GM18870 (cell line): Measurements from ENCODE around the gene ELAVL1.

Experiments
- ATAC-seq: cut with Tn5 transposase; IDR thresholded peaks from one replicate; pipeline ENCODE4 v1.9.1; 2021; ENCODE audit warnings: moderate library complexity; ENCODE audit not compliant: unreplicated experiment

Gene ELAVL1

GRCh38 chr19:8021374-8021773, 15.9 kb upstream of the ELAVL1 start:
- no peak for ATAC-seq

GRCh38 chr19:8020681-8021080, 15.2 kb upstream of the ELAVL1 start:
- ATAC-seq = no peak

DNA sequence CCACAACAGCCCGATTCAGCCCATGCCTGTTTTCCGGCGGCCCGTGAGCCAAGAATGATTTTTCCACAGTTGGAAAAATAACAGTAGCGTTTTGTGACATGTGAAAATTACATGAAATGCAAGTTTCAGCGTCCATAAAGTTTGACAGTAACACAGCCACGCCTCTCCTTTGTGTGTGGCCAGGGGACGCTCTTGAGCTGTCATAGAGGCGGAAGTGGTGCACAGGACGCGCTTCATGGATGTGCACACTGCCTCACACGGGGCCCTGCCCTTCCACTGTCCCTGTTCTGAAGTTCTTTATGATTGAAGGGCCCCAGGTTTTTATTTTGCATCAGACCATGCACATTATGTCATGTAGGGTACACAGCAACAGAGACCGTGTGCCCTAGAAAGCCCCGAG, 12.4 kb upstream of the ELAVL1 start:
- no peak for ATAC-seq

GRCh38 chr19:8004723-8005513, 523 bp downstream of the ELAVL1 start:
- ATAC-seq = no peak

- no peak for ATAC-seq
Observed at GRCh38 chr19:8004001-8004400, 1.4 kb downstream of the ELAVL1 start.

DNA sequence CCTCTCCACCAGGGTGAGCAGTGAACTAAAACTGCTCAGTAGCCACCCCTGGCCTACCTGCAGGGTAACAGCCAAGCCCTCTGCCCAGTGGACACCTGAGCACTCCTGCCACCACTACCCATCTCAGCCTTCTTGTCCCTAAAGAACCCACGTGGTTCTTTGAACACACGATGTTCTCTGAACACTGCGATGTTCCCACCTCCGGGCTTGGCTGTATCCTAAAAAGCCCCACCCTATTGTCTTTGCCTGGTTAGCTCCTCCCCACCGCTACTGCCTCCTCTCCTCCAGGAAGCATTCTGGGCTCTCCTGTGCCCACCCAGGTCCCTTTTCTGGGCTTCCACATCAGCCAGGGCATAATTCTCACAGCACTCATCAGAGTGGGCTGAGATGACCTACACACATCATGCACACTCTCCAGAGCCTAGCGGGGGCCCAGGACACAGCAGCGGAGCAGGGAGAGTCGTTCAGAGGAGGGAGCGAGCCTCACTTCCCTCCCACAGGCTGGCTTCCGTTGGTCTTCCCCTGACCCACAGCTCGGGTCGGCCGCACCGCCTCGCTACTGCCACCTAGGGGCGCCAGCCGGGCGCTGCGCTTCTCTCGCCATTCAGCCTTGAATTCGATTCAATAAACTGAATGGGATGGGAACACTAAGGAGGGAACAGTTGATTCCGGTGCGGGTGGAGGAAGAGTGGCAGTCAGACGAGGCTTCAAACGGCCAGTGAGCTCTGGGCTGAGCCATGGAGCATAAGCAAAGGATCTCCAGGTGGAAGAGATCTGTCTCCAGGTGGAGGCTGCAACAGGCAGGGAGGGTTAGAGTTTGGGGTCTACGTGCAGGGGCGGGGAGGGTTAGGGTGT, 3.2 kb downstream of the ELAVL1 start:
- ATAC-seq = no peak

- ATAC-seq = no peak
Observed at GRCh38 chr19:8001651-8001994, 3.8 kb downstream of the ELAVL1 start.

DNA sequence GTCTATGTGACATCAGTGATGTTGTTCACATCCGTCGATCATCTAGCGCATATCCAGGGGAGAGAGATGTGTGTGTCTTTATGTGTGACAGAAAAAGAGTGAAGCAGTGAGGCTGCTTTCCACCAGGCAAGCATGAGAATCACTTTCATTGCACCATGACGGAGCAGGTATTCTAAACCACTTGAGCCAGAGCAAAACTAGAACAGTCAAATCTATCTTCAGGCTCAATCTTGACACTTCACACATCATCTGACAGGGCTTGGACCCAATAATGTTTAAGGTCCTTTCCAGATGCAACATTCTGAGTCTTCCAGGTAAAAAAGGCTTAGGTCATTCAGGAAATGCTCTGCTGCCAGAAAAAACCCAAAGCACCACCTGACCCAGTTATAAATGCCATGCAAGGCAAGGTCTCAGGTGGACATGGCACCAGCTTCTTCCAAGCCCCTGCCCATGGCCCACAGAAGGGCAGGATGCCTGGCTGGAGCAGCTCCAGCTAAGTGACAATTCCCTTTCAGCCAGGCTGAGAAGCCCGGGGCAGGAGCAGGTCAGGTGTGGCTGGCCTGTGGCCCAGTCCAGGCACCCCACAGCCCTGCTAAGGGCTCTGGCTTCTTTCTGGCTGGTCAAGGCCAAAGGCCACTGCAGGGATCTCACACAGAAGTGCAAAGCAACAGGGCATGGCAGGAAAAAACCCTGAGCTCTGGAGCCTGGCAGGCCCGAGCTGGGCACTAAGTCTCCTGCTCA, 5.0 kb downstream of the ELAVL1 start:
- ATAC-seq = no peak

- ATAC-seq = no peak
Observed at GRCh38 chr19:7999376-7999775, 6.1 kb downstream of the ELAVL1 start.

GRCh38 chr19:7997809-7998480, 7.5 kb downstream of the ELAVL1 start:
- no peak for ATAC-seq

- ATAC-seq = no peak
Observed at GRCh38 chr19:7996883-7997282, 8.6 kb downstream of the ELAVL1 start.

GRCh38 chr19:7995810-7996158, 9.7 kb downstream of the ELAVL1 start:
- no peak for ATAC-seq

DNA sequence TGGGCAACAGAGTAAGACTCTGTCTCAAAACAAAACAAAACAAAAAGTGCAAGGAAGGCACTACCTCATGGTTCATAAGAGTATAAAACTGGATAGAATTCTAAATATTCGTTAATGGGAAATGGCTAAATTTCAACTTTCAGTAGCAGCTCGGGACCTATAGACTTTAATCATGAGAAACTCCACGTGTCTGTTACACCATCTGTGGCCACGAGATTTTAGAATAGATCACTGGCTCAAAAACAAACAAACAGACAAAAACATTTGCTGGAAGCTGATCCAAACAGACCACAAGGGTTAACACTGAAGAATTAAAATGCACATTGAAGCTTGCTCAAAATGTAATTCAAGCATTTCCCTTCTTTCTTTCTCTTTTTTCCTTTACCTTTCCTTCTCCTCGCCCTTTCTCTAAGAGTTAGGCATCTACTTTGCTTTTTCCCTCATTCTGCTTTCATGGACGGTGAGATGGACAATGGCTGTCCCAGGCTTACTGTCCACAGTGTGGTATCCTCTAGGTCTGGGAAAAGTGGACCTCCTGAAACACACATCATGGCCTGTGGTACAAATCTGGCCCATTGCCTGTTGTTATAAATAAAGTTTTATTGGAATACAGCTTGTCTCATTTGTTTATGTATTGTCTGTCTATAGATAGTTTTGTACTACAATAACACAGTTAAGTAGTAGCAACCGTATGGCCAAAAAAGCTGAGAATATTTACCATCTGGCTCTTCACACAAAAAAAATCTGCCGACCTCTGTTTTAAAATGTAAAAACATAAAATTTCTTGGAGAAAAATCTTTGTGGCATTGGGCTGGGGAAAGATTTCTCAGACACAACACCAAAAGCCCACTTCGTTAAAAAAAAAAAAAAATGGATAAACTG, 10.3 kb downstream of the ELAVL1 start:
- ATAC-seq = no peak

DNA sequence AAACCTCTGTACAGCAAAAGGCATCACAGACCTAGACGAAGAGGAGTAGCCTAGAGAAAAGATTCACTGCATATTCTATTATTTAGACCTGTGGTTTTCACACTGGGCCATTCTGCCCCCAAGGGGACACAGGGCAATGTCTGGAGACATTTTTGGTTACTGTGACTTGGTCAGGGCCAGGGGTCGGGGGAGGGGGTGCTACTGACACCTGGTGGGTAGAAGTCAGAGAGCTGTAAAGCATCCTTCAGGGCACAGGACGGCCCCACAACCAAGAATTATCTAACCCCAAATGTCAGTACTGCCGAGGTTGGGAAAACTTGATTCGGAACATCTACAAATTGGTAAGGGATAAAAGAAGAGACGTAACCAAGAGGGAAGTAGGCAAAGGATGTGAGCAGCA, 11.3 kb downstream of the ELAVL1 start:
- no peak for ATAC-seq

DNA sequence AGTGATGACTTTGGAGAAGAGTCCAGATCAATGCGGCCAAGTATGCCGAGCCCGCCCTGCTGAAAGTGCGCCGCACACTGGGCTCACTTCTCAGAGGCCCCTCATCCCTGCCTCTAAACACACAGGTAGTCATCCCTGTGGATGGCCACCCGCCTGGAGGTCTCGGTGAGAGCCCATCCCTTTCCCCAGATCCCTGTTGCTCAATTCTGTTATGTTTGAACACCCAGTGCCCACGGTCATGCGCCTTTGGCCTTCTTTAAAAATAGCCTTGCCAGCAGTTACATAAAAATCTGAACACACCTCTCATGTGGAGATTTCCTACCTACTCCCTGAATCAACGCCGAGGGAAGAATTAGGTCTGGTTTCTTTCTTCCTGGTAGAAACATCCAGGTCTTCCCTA, 11.9 kb downstream of the ELAVL1 start:
- ATAC-seq = no peak

GRCh38 chr19:7992575-7992974, 12.9 kb downstream of the ELAVL1 start:
- ATAC-seq = no peak

DNA sequence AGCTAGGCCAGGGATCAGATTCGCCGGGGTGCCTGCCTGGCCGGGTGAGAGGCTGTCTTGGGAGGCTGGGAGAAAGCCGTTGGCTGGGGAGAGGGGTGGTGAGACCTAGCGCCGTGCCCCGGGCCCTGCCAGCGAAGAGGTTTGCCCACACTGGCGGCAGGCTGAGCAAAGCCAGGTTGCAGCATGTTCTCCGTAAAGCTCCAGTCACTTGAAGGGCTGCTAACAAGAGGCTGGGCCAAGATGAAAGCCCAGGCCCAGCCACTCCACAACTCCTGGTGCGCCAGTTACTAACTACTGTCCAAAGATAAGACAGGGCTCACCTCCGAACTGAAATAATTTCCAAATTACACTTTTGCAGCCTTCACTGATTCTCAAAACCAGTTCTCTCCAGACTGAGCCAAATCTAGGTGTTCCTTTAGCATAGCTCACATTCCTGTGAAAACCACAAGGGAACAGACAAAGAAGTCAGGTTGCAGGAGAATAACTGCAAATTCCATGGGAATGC, 16.3 kb downstream of the ELAVL1 start:
- no peak for ATAC-seq

DNA sequence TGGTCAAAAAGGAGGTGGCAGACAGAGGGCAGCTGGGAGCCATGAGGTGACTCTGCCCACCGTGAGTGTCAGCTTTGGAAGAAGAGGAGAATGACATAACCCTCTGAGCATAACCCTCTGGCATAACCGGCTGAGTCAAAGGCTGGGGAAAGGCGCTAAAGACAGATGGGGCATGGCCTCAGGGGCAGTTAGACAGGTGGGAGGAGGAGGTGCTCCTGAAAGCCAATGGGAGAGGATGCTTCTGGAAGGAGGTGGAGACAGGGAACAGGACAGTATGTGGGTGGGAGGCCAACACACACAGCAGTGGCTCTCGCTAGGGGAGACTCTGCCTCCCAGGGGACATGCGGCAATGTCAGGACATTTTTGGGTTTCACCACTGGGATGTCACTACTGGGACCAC, 17.1 kb downstream of the ELAVL1 start:
- ATAC-seq = no peak

DNA sequence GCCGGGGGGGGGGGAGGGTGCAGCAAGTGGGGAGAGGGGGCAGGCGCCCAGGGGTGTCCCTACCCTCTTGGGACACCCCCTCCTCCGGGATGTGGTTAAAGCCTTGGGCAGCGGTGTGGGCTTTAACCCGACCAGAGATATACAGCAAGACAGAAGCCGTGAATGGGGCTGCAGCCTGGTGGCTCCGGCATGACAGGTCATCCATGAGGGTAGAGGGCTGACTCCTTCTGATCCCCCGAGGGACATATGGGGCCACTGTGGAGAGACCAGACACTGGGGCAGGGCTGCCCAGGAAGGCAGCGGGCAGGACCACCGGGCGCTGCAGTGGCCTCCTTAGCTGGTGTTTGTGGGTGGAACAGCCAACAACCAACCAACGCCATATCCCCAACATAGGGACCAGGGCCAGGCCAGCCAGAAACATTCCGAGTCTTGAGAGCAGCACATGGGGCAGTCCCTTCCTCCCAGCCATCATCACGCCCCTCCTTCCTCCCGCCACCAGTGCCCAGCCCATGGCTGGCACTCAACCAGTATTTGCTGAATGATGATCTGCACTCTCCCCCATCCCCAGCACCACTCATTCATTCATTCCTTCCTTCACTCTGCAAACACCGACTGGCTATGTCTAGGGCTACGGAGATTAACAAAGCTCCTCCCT, 18.2 kb downstream of the ELAVL1 start:
- no peak for ATAC-seq
